Measurements from ENCODE around the gene OTUD5. TPM values are rescaled to one million over a fixed set of nuclear protein-coding genes. Genes with fewer than 3 reads are reported as not detected.

Gene OTUD5
- total RNA-seq, 1 donor from 2014 or later, result 48.8 TPM

GRCh38 chrX:48971249-48972219, 14.1 kb upstream of the OTUD5 start, which contains the start of gene KCND1:
TSS of gene KCND1 (minus strand) at chrX:48971844. CDS start at chrX:48970271, 1,573 bp downstream.
- Mint-ChIP-seq H3K4me3 (ENCODE audit: unreplicated experiment) (peak within 1 kb of the TSS; percentile 56), H3K27me3 (ENCODE audit: unreplicated experiment) (peaks cover 8% of the 10 kb centered on the region), H3K9me3 (ENCODE audit: unreplicated experiment) (no peaks in the 10 kb centered on the region), H3K27ac (ENCODE audit: unreplicated experiment) (no peak within 1 kb of the TSS), H3K4me1 (ENCODE audit: unreplicated experiment) (peaks cover 5% of the 10 kb centered on the region), H3K36me3 (ENCODE audit: low read depth, unreplicated experiment) (peaks cover 19% of the 10 kb centered on the region)
- DNase-seq (ENCODE audit: low spot score), result peak; percentile 25
- TF ChIP-seq CTCF (IDR thresholded peaks at IDR 0.05; ENCODE audit: unreplicated experiment), result no peak

- peaks cover 7% of the 10 kb centered on the region for H3K27me3 Mint-ChIP-seq (ENCODE audit: unreplicated experiment)
- DNase-seq (ENCODE audit: low spot score), result no peak
- H3K4me1 Mint-ChIP-seq (ENCODE audit: unreplicated experiment), result peaks cover 5% of the 10 kb centered on the region
- H3K27ac Mint-ChIP-seq (ENCODE audit: unreplicated experiment), result no peak overlapping the region
- H3K9me3 Mint-ChIP-seq (ENCODE audit: unreplicated experiment), result no peaks in the 10 kb centered on the region
- TF ChIP-seq CTCF (IDR thresholded peaks at IDR 0.05; ENCODE audit: unreplicated experiment), result no peak
- H3K36me3 Mint-ChIP-seq (ENCODE audit: low read depth, unreplicated experiment), result peaks cover 9% of the 10 kb centered on the region
- no peak overlapping the region for H3K4me3 Mint-ChIP-seq (ENCODE audit: unreplicated experiment)
Observed at GRCh38 chrX:48969471-48969870, 12.1 kb upstream of the OTUD5 start.

GRCh38 chrX:48968377-48968776, 11.0 kb upstream of the OTUD5 start:
- peaks cover 7% of the 10 kb centered on the region for H3K27me3 Mint-ChIP-seq (ENCODE audit: unreplicated experiment)
- H3K4me3 Mint-ChIP-seq (ENCODE audit: unreplicated experiment), result no peak overlapping the region
- peaks cover 11% of the 10 kb centered on the region for H3K36me3 Mint-ChIP-seq (ENCODE audit: low read depth, unreplicated experiment)
- no peak for TF ChIP-seq CTCF (IDR thresholded peaks at IDR 0.05; ENCODE audit: unreplicated experiment)
- H3K9me3 Mint-ChIP-seq (ENCODE audit: unreplicated experiment), result no peaks in the 10 kb centered on the region
- no peak for DNase-seq (ENCODE audit: low spot score)
- H3K4me1 Mint-ChIP-seq (ENCODE audit: unreplicated experiment), result peaks cover 5% of the 10 kb centered on the region
- no peak overlapping the region for H3K27ac Mint-ChIP-seq (ENCODE audit: unreplicated experiment)

- no peaks in the 10 kb centered on the region for H3K9me3 Mint-ChIP-seq (ENCODE audit: unreplicated experiment)
- no peak overlapping the region for H3K27ac Mint-ChIP-seq (ENCODE audit: unreplicated experiment)
- TF ChIP-seq CTCF (IDR thresholded peaks at IDR 0.05; ENCODE audit: unreplicated experiment), result no peak
- peaks cover 3% of the 10 kb centered on the region for H3K36me3 Mint-ChIP-seq (ENCODE audit: low read depth, unreplicated experiment)
- no peaks in the 10 kb centered on the region for H3K4me1 Mint-ChIP-seq (ENCODE audit: unreplicated experiment)
- no peaks in the 10 kb centered on the region for H3K27me3 Mint-ChIP-seq (ENCODE audit: unreplicated experiment)
- H3K4me3 Mint-ChIP-seq (ENCODE audit: unreplicated experiment), result no peak overlapping the region
- no peak for DNase-seq (ENCODE audit: low spot score)
Observed at GRCh38 chrX:48966796-48967579, 9.6 kb upstream of the OTUD5 start.

All from endothelial cell (in vitro differentiated cells).